AG04449 (cell line): ENCODE data around the gene PTCHD4.

Experiments
- CTCF ChIA-PET: fragments of 350-600 bp; formaldehyde crosslinking; extraction: SDS; loops from one replicate; lab custom pipeline; 2021; ENCODE audit warnings: antibody characterized with exemption; lab: Yijun Ruan, JAX
- POLR2A ChIA-PET: fragments of 400-600, 350-600 bp; formaldehyde crosslinking; extraction: SDS; loops from one replicate; lab custom pipeline; 2020; ENCODE audit warnings: antibody characterized with exemption, inconsistent platforms; lab: Yijun Ruan, JAX
- DNase-seq: peaks from one replicate; pipeline ENCODE4 v3.0.0-alpha.2; 2010; ENCODE audit warnings: low read depth, low spot score
- H3K4me3 ChIP-seq: 2 replicates; pipeline ENCODE4 v1.5.1; 2011; ENCODE audit warnings: low read depth, mild to moderate bottlenecking, control low read depth, low read length
- CTCF ChIP-seq: IDR thresholded peaks from one replicate; pipeline ENCODE4 v1.5.1; 2011; ENCODE audit warnings: mild to moderate bottlenecking, moderate library complexity, low read length, control low read depth, inconsistent platforms; ENCODE audit not compliant: insufficient read depth; ENCODE audit errors: missing control alignments

The PTCHD4 gene

DNA sequence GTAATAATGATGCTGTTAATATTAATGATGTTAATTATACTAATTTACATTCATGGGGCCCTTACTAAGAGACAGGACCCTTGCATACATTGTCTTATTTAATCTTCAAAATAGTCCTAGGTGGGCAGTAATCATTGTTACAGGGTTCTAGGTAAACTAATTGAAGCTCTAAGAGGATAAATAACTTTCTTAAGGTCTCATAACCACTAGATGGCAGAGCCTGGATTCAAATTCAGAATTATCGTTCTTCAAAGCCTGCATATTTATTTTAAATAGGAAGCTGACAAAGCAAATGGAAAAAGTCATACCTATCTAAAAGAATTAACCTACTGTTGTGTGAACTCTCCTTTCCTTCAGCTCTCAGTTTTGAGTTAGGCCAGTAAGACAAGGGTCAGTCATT, 23.5 kb downstream of the PTCHD4 start:
- no peak for DNase-seq
- ChIA-PET POLR2A (no interaction called here), CTCF (interaction anchor here (0.9 to 2.2 kb wide), 7 partner anchors 10 to 1320 kb away, joined by 3 to 27 read pairs (median 4); no protein-coding TSS in a partner anchor)
- TF ChIP-seq CTCF, result no peak
- no peak overlapping the region for H3K4me3 ChIP-seq

DNA sequence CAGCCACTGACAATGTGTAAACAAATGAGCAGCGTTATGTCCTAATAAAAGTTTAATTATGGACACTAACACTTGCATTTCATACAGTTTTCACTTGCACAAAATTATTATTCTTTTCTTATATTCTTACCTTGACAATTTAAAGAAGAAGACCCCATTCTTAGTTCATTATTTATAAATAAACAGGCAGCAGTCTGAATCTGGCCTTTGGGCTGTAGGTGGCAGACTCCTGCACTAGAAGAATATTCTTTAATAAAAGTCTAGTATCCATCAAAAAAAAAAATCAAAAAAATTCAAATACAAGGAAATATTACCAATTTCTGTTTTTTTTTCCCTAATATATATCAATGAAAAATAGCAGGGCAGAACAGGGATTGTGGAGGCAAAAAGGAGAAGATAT, 24.8 kb downstream of the PTCHD4 start:
- H3K4me3 ChIP-seq, result no peak overlapping the region
- no peak for DNase-seq
- TF ChIP-seq CTCF, result no peak
- POLR2A ChIA-PET, result no interaction called here
- CTCF ChIA-PET, result interaction anchor here (0.6 kb wide), 1 partner anchor 238 kb away, joined by 3 read pairs; no protein-coding TSS in a partner anchor

DNA sequence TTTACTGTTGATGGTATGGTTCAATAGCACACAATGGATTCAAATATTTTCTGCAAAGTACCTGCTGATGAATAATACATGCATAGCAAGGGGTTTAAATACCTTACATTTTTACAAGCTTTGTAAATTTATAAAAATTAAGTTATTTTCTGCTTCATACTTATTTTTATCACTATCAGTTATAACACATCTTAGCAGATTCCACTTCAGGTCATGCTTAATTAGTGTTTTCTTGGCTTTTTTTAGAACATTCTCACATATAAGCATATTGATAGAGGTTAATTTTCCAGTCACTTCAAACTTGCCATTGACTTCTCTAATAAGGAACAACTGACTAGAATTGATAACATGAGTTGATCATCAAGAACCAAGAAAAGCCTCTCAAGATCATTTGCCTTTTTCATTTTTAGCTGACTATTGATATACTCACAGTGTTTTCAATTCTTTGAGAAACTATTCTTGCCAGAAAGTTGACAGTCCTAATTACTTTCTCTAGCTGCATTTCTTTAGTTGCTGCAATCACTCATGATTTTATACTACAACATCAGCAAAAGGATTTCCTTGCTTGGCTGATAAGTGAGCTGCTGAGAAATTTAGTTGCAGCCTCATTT, 25.8 kb downstream of the PTCHD4 start:
- no peak for TF ChIP-seq CTCF
- no peak for DNase-seq
- POLR2A ChIA-PET, result no interaction called here
- H3K4me3 ChIP-seq, result no peak overlapping the region
- CTCF ChIA-PET, result interaction anchor here (1.5 kb wide), 1 partner anchor 681 kb away, joined by 3 read pairs; no protein-coding TSS in a partner anchor

GRCh38 chr6:48084201-48084600, 26.8 kb downstream of the PTCHD4 start:
- TF ChIP-seq CTCF, result no peak
- H3K4me3 ChIP-seq, result no peak overlapping the region
- POLR2A ChIA-PET, result no interaction called here
- no peak for DNase-seq
- CTCF ChIA-PET, result interaction anchor here (1.5 kb wide), 1 partner anchor 682 kb away, joined by 3 read pairs; no protein-coding TSS in a partner anchor

DNA sequence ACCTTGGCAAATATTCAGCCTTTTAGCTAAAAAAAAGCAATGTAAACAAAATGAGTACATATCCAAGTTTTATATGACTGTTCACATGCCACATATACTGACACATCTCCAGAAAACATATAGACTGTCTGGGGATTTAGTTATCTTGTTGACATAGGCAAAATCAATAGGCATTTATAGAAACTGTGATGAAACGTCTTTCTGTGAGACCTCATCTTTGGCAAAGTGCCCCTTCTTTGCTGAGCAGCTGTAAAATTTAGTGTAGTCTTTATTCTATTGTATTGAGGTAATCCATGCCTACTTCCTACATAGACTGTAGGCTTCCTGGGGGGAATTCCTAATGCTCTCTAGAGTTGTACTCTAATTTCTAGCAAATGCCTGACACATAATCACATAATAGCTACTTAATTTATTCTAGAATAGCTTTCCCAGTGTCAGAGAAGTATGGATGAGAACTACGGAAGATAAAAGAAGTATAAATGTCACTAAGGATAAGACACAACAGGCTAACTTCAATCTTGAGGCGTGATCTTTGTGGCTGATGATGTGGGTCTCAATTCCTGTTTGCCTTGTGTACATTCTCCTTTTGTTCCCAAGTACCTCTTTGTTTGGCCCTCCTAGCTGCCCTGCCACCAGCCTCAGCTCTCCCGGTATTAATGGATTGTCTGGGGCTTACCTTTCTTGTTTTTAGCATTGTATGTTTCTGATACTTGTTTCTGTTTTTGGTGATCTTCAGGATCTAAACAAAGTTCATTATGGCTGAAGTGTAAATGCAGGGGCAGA, 30.6 kb downstream of the PTCHD4 start:
- ChIA-PET POLR2A (no interaction called here), CTCF (interaction anchor here (1.1 to 1.3 kb wide), 2 partner anchors 10 to 295 kb away, joined by 3 read pairs; no protein-coding TSS in a partner anchor)
- TF ChIP-seq CTCF, result no peak
- H3K4me3 ChIP-seq, result no peak overlapping the region
- DNase-seq, result no peak

DNA sequence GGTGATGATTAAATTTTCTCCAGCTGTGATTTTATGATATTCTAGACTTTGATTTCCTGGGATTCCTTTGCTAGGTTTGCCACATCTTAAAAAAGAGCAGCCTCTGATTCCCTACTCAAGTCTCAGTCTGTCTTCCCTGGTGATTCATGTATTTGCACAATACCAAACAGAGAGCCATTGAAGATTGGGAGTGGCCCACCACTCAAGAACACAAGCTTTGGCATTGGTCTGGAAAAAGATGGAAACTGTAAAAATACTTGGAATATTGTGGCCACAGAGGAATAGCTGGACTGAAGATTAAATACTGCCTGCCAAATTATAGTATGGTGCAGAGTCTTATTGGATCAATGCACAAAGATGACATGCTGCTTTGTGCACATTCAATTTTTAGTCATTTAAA, 32.9 kb downstream of the PTCHD4 start:
- POLR2A ChIA-PET, result no interaction called here
- CTCF ChIA-PET, result no interaction called here
- DNase-seq, result no peak
- TF ChIP-seq CTCF, result no peak
- H3K4me3 ChIP-seq, result no peak overlapping the region
